Measurements from ENCODE around the gene LURAP1L. TPM values are rescaled to one million over a fixed set of nuclear protein-coding genes. Genes with fewer than 3 reads are reported as not detected.

LURAP1L gene
- total and polyA plus RNA-seq, 10 donors, result 5.6 to 34.0 (median 12.8) TPM

- Histone ChIP-seq H3K9me3 (peaks cover 0 to 4% (median 0%) of the 10 kb centered on the region in 8 donors), H3K27me3 (replicated peaks in 1 of 7) (no peaks in the 10 kb centered on the region), H3K36me3 (no peaks in the 10 kb centered on the region), H3K4me1 (no peaks in the 10 kb centered on the region), H3K4me3 (no peak overlapping the region), H3K27ac (no peak overlapping the region)
- 67 to 90% (median 80%) methylated on average over 4 of the region's 4 CpGs for WGBS, 5 donors
- TF ChIP-seq POLR2AphosphoS5 (IDR thresholded peaks at IDR 0.05), result no peak
- TF ChIP-seq POLR2A (IDR thresholded peaks at IDR 0.05), result no peak
- no peak for TF ChIP-seq CTCF (IDR thresholded peaks at IDR 0.05 in 8 of 11, conservative IDR thresholded peaks at IDR 0.05 in 3 of 11)
- intact Hi-C loops (cut with DNase I; ENCODE audit: low total_unique reads), result no loop called here
- DNase-seq, result no peak
These were observed 80.2 kb downstream of the LURAP1L start for GRCh38 chr9:12855066-12855465.

GRCh38 chr9:12856603-12857002, 81.8 kb downstream of the LURAP1L start:
- no peak for TF ChIP-seq POLR2AphosphoS5 (IDR thresholded peaks at IDR 0.05)
- no peak for TF ChIP-seq CTCF (IDR thresholded peaks at IDR 0.05 in 8 of 11, conservative IDR thresholded peaks at IDR 0.05 in 3 of 11)
- no peak for TF ChIP-seq POLR2A (IDR thresholded peaks at IDR 0.05)

GRCh38 chr9:12859704-12860251, 85.0 kb downstream of the LURAP1L start:
- DNase-seq, result no peak
- H3K4me1 ChIP-seq, result no peaks in the 10 kb centered on the region
- no peak for TF ChIP-seq POLR2A (IDR thresholded peaks at IDR 0.05)
- TF ChIP-seq CTCF (IDR thresholded peaks at IDR 0.05 in 8 of 11, conservative IDR thresholded peaks at IDR 0.05 in 3 of 11), result no peak
- TF ChIP-seq POLR2AphosphoS5 (IDR thresholded peaks at IDR 0.05), result no peak
- intact Hi-C loops (cut with DNase I; ENCODE audit: low total_unique reads), result no loop called here
- no peaks in the 10 kb centered on the region for H3K27me3 ChIP-seq (replicated peaks in 1 of 7)
- H3K27ac ChIP-seq, result no peak overlapping the region
- WGBS, 5 donors, result 80 to 96% (median 86%) methylated on average over 5 of the region's 5 CpGs
- peaks cover 0 to 4% (median 0%) of the 10 kb centered on the region in 8 donors for H3K9me3 ChIP-seq
- no peak overlapping the region for H3K4me3 ChIP-seq
- H3K36me3 ChIP-seq, result no peaks in the 10 kb centered on the region

More at GRCh38 chr9:12856603-12857002, 81.8 kb downstream of the LURAP1L start:
- H3K36me3 ChIP-seq, result no peaks in the 10 kb centered on the region
- H3K4me1 ChIP-seq, result no peaks in the 10 kb centered on the region
- H3K4me3 ChIP-seq, result no peak overlapping the region
- DNase-seq, result no peak
- no peaks in the 10 kb centered on the region for H3K27me3 ChIP-seq (replicated peaks in 1 of 7)
- H3K27ac ChIP-seq, result no peak overlapping the region
- intact Hi-C loops (cut with DNase I; ENCODE audit: low total_unique reads), result no loop called here
- WGBS, 5 donors, result 56 to 74% (median 61%) methylated on average over 5 of the region's 5 CpGs
- H3K9me3 ChIP-seq, result peaks cover 0 to 4% (median 0%) of the 10 kb centered on the region in 8 donors

- Histone ChIP-seq H3K4me3 (no peak overlapping the region), H3K9me3 (peaks cover 0 to 9% (median 1%) of the 10 kb centered on the region in 8 donors), H3K4me1 (no peaks in the 10 kb centered on the region), H3K27ac (no peak overlapping the region), H3K27me3 (replicated peaks in 1 of 7) (no peaks in the 10 kb centered on the region), H3K36me3 (no peaks in the 10 kb centered on the region)
- TF ChIP-seq POLR2A (IDR thresholded peaks at IDR 0.05) (no peak), CTCF (IDR thresholded peaks at IDR 0.05 in 8 of 11, conservative IDR thresholded peaks at IDR 0.05 in 3 of 11) (no peak), POLR2AphosphoS5 (IDR thresholded peaks at IDR 0.05) (no peak)
- 87 to 100% (median 90%) methylated on average over 1 of the region's 1 CpG for WGBS, 5 donors
- DNase-seq, result no peak
- intact Hi-C loops (cut with DNase I; ENCODE audit: low total_unique reads), result no loop called here
These were observed 86.2 kb downstream of the LURAP1L start for GRCh38 chr9:12860998-12861397.
